Transverse colon (tissue), 4 donors: ENCODE results near the gene UBC. TPM values are rescaled to one million over a fixed set of nuclear protein-coding genes. Genes with fewer than 3 reads are reported as not detected.

Experiments used
- DNase-seq: peaks from one replicate; pipeline ENCODE4 v3.0.0-alpha.2; 2019
- H3K27ac ChIP-seq, 4 donors: fragments of 200-600 bp; sonication (generic); 2 replicates each; pipeline ENCODE4 v1.5.1; 2016 to 2018; ENCODE audit warnings: inconsistent platforms in 4 of 4
- H3K27me3 ChIP-seq: fragments of 200-600 bp; sonication (generic); 2 replicates; pipeline ENCODE4 v1.5.1; 2017; ENCODE audit warnings: inconsistent platforms
- H3K36me3 ChIP-seq, 4 donors: fragments of 200-600 bp; sonication (generic); 2 replicates each; pipeline ENCODE4 v1.5.1; 2017 to 2019; ENCODE audit warnings: inconsistent platforms in 4 of 4
- H3K4me1 ChIP-seq, 4 donors: fragments of 200-600 bp; sonication (generic); 2 replicates each; pipeline ENCODE4 v1.5.1; 2017 to 2020; ENCODE audit warnings: inconsistent platforms in 4 of 4
- H3K4me3 ChIP-seq, 4 donors: fragments of 200-600 bp; sonication (generic); 1 replicate in 1 of 4; 2 replicates in 3 of 4; pipeline versions ENCODE4 v1.5.1 to v1.6.1; 2017 to 2019; ENCODE audit warnings: inconsistent platforms in 4 of 4
- H3K9me3 ChIP-seq, 2 donors: fragments of 200-600 bp; sonication (generic); 2 replicates each; pipeline ENCODE4 v1.5.1; 2017 to 2019; ENCODE audit warnings: inconsistent platforms in 2 of 2
- CTCF ChIP-seq, 5 experiments: fragments of 200-600 bp in 3 of 5; fragments of 450-650 bp in 2 of 5; sonication (generic) in 3 of 5; IDR thresholded peaks; 1 replicate in 2 of 5; 2 replicates in 3 of 5; pipeline ENCODE4 v1.5.1; 2016 to 2017; ENCODE audit warnings: antibody characterized with exemption in 5 of 5, inconsistent platforms in 3 of 5, mild to moderate bottlenecking in 2 of 5, moderate library complexity in 1 of 5
- EP300 ChIP-seq: sonication (generic); formaldehyde crosslinking; IDR thresholded peaks from one replicate; pipeline ENCODE4 v1.6.1; 2017; ENCODE audit warnings: antibody characterized with exemption, low read depth
- POLR2A ChIP-seq: fragments of 450-650 bp; IDR thresholded peaks from one replicate; pipeline ENCODE4 v1.6.1; 2016; ENCODE audit warnings: antibody characterized with exemption, mild to moderate bottlenecking, moderate library complexity
- POLR2AphosphoS5 ChIP-seq, 3 donors: sonication (generic); formaldehyde crosslinking; IDR thresholded peaks; one replicate each; pipeline ENCODE4 v1.6.1; 2016; ENCODE audit warnings: antibody characterized with exemption in 3 of 3
- WGBS, 2 donors: methylation state at CpG; one replicate each; pipeline ENCODE4 v1.1.5; 2018; ENCODE audit warnings: low coverage in 1 of 2; 5-methylcytosine and 5-hydroxymethylcytosine counted together
- in situ Hi-C, 4 donors: fragments of 200-750 bp; cut with MboI; loops; one replicate each; pipeline versions ENCODE4 v1.15.0 to v1.15.1; 2017; ENCODE audit warnings: low sequenced_read_pairs in 3 of 4, low pct_ligation_motif_present in 1 of 4, low pct_unique_long_range_greater_than_20kb in 1 of 4
- intact Hi-C: fragments of 100-400 bp; cut with DNase I; formaldehyde crosslinking; loops from one replicate; pipeline ENCODE4 v1.15.1; 2023; ENCODE audit warnings: low total_unique reads
- total RNA-seq, 4 donors: library from RNA; depleted of rRNA; stranded (reverse); fragments of >200 nt; gene quantifications; one replicate each; pipeline ENCODE4 v1.1.0, GENCODE V29; 2016

The UBC gene
- total RNA-seq, 4 donors from 2014 or later: 1,242 to 1,580 (median 1,406) TPM

GRCh38 chr12:124954771-124955170 lies 40.3 kb upstream of the UBC start:
- no peak overlapping the region for H3K27ac ChIP-seq
- H3K4me1 ChIP-seq: no peaks in the 10 kb centered on the region
- in situ Hi-C loops (no loop called here), intact Hi-C loops (no loop called here)
- WGBS, 2 donors: 97% methylated on average over 4 of the region's 4 CpGs; no CpG with 5 or more reads in 1 of the 2 donors
- H3K27me3 ChIP-seq: no peaks in the 10 kb centered on the region
- H3K36me3 ChIP-seq: peaks cover 0 to 15% (median 5%) of the 10 kb centered on the region in 4 donors
- no peak overlapping the region for H3K4me3 ChIP-seq
- DNase-seq: no peak
- TF ChIP-seq POLR2A (no peak), CTCF (IDR thresholded peaks at IDR 0.05) (no peak), POLR2AphosphoS5 (IDR thresholded peaks at IDR 0.05) (no peak), EP300 (no peak)
- H3K9me3 ChIP-seq: no peaks in the 10 kb centered on the region

GRCh38 chr12:124953689-124954405 lies 39.4 kb upstream of the UBC start:
- intact Hi-C loops (no loop called here), in situ Hi-C loops (no loop called here)
- TF ChIP-seq POLR2A (no peak), EP300 (no peak), POLR2AphosphoS5 (IDR thresholded peaks at IDR 0.05) (no peak), CTCF (IDR thresholded peaks at IDR 0.05) (no peak)
- Histone ChIP-seq H3K4me3 (no peak overlapping the region), H3K9me3 (no peaks in the 10 kb centered on the region), H3K36me3 (peaks cover 0 to 16% (median 4%) of the 10 kb centered on the region in 4 donors), H3K27me3 (no peaks in the 10 kb centered on the region), H3K27ac (no peak overlapping the region), H3K4me1 (no peaks in the 10 kb centered on the region)
- 92 to 100% methylated on average over 1 to 32 of the region's 32 CpGs for WGBS, 2 donors
- DNase-seq: no peak

GRCh38 chr12:124952801-124953200 lies 38.4 kb upstream of the UBC start:
- H3K4me3 ChIP-seq: no peak overlapping the region
- TF ChIP-seq POLR2AphosphoS5 (IDR thresholded peaks at IDR 0.05) (no peak), CTCF (IDR thresholded peaks at IDR 0.05) (no peak), POLR2A (no peak), EP300 (no peak)
- H3K36me3 ChIP-seq: peaks cover 0 to 16% (median 4%) of the 10 kb centered on the region in 4 donors
- no peak overlapping the region for H3K27ac ChIP-seq
- H3K27me3 ChIP-seq: no peaks in the 10 kb centered on the region
- H3K9me3 ChIP-seq: no peaks in the 10 kb centered on the region
- in situ Hi-C loops: no loop called here
- H3K4me1 ChIP-seq: no peaks in the 10 kb centered on the region
- no peak for DNase-seq
- intact Hi-C loops: no loop called here
- 69% methylated on average over 8 of the region's 8 CpGs; no CpG with 5 or more reads in 1 of the 2 donors for WGBS, 2 donors

- WGBS, 2 donors: 96% methylated on average over 9 of the region's 17 CpGs; no CpG with 5 or more reads in 1 of the 2 donors
- intact Hi-C loops: no loop called here
- in situ Hi-C loops: no loop called here
- DNase-seq: no peak
- Histone ChIP-seq H3K27me3 (no peaks in the 10 kb centered on the region), H3K36me3 (peaks cover 0 to 17% (median 4%) of the 10 kb centered on the region in 4 donors), H3K9me3 (no peaks in the 10 kb centered on the region), H3K4me1 (no peaks in the 10 kb centered on the region), H3K27ac (no peak overlapping the region), H3K4me3 (no peak overlapping the region)
- TF ChIP-seq EP300 (no peak), POLR2A (no peak)
These were observed 37.8 kb upstream of the UBC start for GRCh38 chr12:124952295-124952694.
